NCI-H2171 (cell line): Measurements from ENCODE around the gene TRMT5.

ENCODE experiments used
- DNase-seq: peaks from one replicate; lab custom pipeline; 2025; lab: John Stamatoyannopoulos, UW

The TRMT5 gene, protein sequence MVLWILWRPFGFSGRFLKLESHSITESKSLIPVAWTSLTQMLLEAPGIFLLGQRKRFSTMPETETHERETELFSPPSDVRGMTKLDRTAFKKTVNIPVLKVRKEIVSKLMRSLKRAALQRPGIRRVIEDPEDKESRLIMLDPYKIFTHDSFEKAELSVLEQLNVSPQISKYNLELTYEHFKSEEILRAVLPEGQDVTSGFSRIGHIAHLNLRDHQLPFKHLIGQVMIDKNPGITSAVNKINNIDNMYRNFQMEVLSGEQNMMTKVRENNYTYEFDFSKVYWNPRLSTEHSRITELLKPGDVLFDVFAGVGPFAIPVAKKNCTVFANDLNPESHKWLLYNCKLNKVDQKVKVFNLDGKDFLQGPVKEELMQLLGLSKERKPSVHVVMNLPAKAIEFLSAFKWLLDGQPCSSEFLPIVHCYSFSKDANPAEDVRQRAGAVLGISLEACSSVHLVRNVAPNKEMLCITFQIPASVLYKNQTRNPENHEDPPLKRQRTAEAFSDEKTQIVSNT

DNA sequence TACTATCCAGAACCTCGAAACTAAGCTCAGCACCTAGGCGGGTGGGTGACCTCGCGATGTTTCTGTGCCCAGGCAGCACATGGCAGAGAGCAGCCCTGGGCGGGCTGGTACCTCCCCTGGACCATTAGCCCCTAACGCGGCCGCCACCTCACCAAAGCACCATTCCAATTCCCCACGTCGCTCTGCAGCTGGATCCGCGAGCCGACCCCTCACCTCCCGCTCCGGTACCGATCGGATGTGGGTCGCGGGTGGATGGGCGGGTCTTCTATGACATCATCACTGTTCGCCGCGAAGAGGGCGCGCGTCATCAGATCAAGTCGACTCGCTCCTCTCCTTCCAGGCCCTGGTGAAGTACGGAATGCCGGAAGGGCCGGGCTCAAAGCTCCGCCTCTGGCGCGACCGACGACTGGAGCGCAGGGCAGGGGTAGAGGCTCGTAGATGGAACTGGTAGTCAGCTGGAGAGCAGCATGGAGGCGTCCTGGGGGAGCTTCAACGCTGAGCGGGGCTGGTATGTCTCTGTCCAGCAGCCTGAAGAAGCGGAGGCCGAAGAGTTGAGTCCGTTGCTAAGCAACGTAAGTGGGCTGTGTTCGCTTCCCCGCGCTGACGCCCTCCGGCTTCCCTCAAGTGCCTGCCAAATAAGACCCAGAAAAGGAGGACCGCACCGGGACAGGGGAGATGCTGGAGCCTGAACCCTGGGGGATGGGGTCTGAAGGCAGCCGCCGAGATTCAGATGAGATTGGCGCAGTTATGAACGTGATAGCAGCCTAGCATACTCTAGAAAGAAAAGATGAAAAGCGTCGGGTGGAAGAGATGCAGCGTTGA, at the start of gene TRMT5, which contains the start of gene SLC38A6:
TSS of gene TRMT5 (minus strand) at position 269 of the 822 bp plus-strand sequence. CDS start at position 163, 106 bp downstream.
TSS of gene SLC38A6 (plus strand) at position 435 of the 822 bp plus-strand sequence. CDS start at position 468, 33 bp downstream.
- peak; percentile 94 for DNase-seq

DNA sequence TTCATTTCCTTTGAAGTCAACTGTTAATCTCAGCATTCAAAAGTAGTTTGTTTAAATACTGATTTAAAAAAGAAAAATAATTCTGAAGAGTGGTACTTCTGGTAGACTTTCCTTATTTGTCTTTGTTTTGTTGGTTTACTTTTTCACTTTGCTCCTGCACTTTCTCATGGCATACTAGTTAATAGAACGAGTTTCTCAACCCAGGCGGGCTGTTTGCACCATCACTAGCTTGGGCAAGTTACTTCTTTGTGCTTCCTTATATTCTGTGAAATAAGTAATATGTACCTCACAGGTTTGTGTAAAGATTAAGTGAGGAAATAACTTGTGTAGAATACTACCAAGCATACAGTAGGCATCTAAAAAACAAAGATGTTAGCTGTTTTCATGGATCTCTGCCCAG, 45.6 kb upstream of the TRMT5 start:
- no peak for DNase-seq

DNA sequence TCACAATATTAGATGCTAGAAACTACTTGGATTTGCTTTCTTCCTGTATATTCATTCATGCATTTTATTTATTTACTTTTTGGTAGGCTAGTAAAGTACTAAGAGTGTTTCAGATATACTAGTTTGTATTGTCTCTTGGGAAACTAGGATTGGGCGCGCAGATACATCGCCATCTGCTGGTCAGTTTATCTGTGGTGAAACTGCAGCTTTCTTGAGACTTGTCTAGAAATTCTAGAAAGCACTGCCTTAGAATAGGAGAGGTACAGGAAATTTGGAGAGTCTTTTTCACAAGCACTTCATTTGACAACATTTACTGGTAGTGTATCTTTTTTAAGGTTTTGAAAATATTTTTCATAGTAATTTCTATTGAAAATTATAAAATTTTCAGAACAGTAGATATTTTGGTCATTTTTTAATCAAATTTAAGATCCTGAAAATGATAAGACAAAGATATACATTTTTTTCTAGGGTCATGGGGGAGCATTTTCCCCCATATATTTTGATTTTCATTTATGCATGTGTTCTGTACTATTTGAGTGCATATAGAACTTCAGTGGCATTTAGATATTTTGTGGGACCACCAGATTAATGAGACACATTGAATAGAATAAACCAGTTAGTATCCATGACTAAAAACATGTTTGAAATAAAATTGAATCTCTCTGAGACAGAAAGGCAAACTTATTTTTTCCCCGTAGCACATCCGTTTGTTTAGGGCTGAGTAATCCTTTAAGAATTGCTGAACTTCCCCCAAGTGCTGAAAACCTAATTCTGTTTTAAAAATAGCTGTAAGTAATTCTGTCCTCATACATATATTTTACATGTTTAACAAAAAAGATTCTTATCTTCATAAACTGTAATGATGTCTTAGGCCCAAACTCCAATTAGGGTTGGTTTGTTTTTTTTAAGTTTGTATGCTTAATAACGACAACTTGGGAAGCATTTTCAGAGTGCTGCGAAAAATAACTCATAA, 44.7 kb upstream of the TRMT5 start:
- peak; percentile 51 for DNase-seq

DNA sequence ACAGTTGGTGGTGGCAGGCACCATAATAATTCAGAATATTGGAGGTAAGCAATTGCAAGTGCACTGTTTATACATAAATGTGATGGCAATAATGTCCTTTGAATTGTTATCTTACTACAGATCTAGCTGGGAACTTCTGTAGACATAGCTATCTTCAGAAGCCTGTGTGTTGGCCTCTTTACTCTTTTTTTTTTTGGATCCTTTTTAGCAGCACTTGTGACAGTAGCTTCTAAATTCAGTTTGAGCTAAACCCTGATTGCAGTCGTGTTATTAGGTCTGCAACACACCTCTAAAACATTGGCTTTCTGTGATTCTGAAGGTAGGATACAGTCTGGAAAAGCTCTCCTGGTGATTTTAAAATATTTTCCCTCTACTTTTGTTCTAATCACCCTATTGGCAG, 38.7 kb upstream of the TRMT5 start:
- no peak for DNase-seq

DNA sequence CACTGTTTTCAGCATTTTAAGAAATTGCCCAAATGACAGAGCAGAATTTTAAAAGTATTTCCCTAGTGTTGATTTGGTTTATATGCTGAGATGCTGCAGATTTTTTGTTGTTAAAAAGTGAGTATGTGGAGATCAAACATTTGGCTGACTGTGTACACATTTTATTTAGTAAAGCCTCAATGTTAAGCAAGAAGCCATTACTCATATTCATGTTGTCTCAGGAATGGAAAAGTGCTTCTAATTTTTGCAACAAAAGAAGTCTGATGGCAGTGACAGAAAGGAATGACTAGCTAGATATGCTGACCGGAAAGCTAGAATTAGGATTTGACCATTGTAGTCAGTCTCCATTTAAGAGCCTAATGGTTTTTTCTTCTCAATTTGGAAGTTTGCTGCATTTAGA, 22.7 kb upstream of the TRMT5 start:
- no peak for DNase-seq

DNA sequence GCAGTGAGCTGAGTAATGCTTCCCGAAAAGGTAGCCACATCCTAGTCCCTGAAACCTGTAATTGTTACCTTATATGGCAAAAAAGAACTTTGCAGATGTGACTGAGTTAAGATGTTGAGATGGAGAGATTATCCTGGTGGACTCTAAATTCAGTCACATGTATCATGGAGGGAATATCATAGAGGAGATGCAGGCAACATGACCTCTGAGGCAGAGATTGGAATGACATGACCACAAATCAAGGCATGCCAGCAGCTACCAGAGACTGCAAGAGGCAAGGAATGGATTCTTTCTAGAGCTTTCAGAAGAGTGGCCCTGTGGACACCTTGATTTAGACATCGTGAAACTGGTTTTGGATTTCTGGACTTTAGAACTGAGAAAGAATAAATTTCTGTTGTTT, 18.7 kb upstream of the TRMT5 start:
- DNase-seq: no peak

DNA sequence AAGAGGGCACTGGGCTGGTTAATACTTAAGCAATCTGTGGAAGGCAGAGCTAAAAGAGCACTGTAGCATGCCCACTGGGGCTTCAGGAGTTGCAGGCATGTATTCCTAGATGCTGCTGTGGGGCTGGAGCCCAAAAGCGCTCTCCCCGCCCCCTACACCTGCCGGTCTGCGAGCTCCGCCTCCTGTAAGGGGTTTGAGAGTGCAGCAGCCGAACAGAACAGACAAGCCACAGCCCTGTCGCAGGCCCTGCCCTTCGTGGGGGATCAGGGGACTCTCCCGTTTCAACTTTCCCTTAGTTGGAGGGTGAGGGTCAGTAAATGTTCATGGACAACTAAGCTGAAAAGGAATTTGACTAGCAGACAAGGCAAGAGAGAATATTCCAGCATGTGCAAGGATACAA, 17.7 kb upstream of the TRMT5 start:
- DNase-seq: no peak

DNA sequence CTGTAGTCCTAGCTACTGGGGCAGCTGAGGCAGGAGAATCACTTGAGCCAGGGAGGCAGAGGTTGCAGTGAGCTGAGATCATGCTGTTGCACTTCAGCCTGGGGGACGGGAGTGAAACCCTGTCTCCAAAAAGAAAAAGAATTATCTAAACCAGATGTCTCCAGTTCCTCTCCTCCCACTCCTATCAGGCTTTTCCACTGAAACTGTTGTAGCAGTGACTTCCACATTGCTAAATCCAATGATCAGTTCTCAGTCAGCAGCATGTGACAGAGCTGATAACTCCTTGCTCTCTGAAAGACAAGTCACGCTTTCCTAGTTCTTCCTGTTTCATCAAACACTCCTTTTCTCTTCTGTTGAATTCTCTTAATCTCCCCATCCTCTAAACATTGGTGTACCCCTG, 8.7 kb upstream of the TRMT5 start:
- no peak for DNase-seq

DNA sequence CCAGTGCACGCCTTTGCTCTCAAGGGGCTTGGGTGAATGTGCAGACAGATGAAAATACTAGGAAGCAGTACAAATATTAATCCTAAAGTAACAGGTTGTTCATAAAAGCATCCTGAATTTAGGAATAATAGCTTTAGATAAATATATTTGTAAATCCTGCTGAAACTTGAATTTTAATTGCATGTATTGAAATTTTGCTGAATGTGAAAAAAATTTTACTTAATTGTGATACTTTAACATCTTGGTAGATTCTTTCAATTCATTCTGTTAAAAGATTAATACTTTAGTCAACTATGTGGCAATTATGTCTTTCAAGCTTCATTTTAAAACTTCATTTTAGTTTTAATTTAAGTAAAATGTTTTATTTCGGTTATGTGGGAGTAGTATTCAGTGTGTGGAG, 5.6 kb upstream of the TRMT5 start:
- DNase-seq: no peak

DNA sequence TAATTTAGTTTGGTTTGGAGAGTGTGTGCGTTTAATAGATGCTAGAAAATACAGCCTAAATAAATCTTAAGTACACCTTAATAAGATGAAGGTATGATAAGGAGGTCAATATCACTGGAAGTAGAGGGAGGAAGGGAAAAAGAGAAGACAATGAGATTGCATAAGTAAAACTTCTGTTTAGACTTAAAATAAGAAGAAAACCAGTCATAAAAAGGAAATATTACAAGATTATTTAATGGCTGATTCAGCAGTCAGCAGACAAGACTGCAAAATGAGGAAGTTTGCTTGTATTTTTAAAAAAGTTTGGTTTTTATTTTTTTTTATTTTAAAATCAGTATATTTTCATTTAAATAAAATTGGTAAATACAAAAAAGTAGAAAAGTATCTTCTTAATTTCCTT, 3.3 kb upstream of the TRMT5 start:
- DNase-seq: no peak

DNA sequence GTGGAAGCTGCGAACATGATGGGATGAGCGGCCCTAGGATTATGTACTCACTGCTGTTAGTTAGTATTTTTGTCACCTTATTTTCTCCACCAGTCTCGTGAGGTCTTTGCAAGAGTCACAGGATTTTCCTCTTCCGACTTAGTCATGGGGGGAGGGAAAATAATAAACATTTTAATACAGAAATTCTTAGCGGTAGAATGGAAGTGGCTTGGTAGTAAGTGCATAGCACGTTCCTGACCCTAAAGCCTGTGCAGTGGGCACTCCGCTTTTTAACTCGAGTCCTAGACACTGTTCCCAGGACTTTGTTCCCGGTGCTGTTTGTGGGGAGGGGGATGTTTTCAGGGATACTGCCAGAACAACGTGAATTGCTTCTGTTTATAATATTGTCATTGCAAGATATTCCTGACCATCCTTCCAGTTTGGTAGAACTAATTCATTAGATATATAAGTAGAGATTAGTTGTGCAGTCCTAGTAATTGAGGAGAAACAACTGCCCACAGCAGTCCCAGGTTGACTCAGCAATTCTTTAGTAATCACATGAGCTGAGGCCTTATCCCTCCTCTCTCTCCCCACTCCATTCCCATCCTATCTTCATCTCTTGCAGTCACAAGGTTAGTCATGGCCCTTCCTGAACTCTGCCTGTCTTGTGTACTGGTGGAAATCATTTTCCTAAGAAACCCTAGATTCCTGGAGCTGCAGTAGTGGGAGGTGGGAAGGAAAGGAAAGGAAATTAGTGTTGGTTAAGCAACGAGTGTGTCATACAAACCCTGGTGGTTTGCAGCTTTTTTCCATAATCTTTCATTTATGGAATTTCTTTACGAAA, 965 bp upstream of the TRMT5 start:
- no peak for DNase-seq

DNA sequence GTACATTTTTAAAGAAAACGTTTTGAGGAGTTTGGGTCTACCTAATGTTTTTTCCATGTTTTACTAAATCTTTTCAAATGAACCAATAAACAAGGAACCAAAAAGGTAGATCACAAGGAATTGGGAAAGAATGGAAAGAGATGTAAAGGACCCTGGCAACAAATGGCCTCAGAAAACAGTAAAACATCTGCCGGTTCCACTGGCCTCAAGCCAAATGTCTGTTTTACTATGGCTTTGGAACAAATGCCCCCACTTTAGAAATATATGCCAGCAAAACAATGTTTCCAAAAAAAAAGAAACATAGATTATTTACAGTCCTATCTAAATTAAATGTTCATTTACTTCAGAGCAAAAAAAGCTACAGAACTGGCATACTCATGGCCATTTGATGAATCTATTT, 3.0 kb downstream of the TRMT5 start:
- no peak for DNase-seq

DNA sequence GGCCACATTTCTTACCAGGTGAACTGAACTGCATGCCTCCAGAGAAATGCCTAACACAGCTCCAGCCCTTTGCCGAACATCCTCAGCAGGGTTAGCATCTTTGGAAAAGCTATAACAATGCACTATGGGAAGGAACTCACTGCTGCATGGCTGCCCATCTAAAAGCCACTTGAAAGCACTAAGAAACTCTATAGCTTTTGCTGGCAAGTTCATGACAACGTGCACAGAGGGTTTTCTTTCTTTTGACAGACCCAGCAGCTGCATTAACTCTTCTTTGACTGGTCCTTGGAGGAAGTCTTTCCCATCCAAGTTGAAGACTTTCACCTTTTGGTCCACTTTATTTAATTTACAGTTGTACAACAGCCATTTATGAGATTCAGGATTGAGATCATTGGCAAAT, 5.3 kb downstream of the TRMT5 start:
- no peak for DNase-seq

DNA sequence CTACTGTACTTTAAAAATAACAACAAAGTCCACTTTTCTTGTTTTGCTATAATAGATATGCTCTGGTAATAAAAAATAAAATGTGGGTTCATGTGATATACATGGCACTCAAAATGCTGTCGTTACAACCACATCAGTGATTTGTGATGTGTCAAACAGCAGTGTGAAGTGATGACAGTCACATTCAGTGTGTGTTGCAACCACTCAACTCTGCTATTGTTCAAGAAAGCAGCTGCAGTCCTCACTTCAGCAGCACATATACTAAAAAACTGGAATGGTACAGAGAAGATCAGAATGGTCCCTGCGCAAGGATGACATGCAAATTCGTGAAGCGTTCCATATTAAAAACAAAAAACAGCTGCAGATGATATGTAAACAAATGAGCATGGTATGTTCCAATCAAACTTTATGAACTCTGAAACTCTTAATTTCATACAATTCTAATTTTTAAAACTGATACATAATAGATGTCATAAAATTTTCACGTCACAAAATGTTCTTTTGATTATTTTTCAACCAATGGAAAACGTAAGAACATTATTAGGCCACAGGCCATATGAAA, 6.7 kb downstream of the TRMT5 start:
- DNase-seq: no peak

DNA sequence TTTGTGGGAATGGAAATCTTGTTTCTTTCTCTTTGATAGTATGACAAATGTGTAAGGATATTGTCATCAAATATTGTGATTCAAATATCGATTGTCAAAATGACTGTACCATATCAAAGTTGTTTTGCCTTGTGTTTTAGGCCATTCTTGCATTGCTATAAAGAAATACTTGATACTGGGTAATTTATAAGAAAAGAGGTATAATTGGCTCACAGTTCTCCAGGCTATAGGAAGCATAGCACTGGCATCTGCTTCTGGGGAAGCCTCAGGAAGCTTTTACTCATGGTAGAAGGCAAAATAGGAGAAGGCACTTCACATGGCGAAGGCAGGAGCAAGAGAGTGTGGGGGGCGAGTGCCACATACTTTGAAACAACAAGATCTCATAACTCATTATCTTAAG, 7.8 kb downstream of the TRMT5 start:
- no peak for DNase-seq

DNA sequence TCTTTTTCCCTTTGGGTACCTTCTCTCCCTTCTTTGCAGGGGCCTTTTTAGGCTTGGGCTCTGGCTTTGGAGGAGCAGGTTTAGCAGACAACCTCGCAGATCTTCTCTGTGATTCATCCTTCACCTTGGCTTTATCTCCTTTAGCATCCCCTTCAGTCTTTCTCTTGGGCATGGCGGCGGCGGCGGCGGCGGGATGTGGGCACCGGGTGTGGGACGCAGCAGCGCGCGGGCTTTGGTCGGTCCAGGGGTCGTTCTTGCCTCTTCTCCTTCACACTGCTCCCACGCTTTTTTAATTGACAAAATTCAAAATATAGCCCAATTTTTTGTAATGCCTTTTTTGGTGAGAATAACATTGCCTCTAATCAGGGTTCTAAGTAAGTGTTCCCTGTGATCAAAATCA, 8.6 kb downstream of the TRMT5 start:
- DNase-seq: no peak

DNA sequence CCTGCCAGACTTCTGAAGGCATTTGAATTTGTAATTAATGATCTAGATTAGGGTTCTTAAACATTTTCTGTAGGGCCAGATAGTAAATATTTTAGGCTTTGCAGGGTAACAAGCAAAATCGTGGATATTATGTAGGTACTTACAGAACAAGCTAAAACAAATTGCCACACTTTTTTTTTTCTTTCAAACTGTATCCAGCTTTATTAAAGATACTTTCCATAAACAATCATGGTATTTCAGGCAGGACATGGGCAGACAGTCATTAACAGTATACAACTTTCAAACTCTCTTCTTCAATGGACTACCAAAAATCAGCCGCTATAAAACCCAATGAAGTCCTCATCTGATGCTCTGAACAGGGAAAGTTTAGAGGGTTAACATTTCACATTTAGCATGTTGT, 9.6 kb downstream of the TRMT5 start:
- DNase-seq: no peak

DNA sequence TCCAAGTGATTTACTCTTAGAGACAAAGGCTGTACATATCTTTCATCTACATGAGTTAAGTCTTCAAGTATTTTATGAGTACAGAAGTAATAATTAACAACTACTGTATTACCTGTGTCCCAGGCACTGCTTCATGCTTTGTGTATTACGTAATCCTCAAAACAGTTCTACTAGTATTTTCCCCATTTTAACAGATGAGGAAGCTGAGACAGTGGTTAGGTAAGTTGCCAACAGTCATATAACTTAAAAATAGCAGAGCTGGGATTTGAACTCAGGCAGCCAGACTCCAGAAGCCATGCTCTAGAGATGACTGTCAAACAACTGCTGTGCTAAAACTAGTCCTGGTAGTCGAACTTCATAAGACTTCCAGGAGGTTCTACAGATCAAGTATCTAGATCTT, 10.7 kb downstream of the TRMT5 start:
- no peak for DNase-seq

DNA sequence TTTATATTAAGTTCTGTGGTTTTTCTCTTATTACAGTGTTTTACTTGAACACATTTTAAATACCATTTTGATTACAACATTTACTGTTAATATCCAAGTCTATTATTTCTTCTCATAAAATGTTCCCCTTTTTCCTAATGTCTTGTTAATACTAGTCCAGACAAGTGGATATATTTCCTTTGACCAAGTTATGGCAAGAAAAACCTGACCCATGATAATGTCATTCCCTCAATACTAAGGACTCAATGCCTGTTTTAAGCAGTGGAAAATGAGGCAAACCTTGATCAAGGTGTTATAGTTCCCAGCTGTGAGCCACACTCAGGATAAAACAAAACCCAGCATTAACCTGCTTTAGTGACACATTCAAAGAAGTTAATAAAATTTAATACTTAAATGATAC, 12.2 kb downstream of the TRMT5 start:
- DNase-seq: no peak

DNA sequence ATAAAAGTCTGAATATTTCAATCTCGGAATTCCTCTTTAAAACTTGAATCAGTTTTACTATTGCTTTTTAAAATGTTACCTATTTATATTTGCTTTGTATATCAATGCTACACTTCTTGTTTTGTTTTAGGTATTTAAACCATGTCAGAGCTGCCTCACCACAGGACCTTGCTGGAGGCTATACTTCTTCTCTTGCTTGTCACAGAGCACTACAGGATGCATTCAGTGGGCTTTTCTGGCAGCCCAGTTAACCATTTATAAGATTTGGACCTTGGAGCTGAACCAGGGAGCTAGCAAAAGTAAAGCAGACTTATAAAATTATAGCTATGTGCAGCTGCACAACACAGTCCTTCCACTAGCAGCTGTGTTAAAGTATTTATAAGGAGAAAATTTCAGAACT, 12.8 kb downstream of the TRMT5 start:
- no peak for DNase-seq

DNA sequence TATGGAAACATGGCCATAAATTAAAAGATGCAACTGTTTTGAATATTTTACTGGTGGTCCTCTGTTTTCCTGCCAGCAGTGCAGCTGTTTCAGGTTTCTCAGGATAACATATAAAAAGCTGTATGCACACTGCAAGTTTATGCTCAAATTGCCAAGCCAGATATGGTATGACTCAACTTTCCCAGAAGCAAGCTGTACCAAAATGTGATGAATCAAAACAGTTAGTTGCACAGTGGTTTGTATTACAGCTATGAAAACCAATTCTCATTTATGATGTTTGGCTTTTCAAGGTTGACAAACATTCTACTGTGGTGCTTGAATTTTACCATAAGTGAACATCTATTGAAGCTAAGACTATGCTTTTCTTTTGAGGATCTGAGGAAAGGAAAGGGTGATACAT, 15.5 kb downstream of the TRMT5 start:
- DNase-seq: no peak
